GM18502 (cell line): ENCODE data around the gene TOM1L2.
"Not testable (repeated sequence)": the region's sequence is repeated elsewhere in the genome, so short reads cannot be mapped to it uniquely, and the experiment has no call there.

ENCODE experiments used
- ATAC-seq: cut with Tn5 transposase; IDR thresholded peaks from one replicate; pipeline ENCODE4 v1.9.1; 2021; ENCODE audit warnings: mild to moderate bottlenecking; ENCODE audit not compliant: unreplicated experiment, poor library complexity

The TOM1L2 gene

DNA sequence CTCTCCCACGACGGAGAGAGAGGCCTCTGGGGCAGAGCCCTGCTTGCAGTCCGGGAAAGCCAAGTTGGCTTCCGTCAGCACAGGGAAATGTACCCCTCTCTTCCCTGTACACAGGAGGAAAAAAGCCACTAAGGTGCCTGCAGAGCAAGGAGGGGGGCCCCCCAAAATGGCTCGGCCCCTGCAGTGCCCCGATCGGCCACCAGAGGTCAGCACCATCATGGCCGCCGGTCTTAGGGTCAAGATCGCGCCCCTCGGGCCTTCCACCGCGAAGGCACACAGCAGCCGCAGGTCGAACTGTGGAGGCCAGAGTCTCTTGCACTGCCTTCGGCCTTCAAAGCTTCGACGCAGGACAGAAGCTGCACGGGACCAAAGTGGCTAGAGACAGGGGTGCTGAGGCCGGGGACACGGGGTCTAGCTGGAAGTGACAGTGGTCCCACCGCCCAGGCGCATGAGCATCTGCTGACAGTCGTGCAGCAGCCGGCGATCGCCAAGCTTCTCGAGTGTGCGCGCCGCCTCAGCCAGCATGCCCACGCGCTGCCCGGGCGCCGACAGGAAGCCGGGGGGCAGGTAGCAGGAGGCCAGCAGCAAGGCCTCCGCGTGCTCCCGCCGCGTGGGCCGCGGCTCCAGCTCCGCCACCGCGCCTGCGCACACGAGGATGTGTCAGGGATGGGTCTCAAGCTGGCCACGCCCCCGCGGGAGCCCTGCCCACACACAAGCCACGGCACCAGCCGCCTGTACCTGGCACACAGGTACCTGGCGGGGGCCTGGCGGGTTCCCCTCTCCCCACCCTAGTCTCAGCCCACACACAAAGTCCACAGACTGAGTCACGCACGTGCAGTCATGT is 159.8 kb downstream of the TOM1L2 start:
- peak; percentile 40 for ATAC-seq

DNA sequence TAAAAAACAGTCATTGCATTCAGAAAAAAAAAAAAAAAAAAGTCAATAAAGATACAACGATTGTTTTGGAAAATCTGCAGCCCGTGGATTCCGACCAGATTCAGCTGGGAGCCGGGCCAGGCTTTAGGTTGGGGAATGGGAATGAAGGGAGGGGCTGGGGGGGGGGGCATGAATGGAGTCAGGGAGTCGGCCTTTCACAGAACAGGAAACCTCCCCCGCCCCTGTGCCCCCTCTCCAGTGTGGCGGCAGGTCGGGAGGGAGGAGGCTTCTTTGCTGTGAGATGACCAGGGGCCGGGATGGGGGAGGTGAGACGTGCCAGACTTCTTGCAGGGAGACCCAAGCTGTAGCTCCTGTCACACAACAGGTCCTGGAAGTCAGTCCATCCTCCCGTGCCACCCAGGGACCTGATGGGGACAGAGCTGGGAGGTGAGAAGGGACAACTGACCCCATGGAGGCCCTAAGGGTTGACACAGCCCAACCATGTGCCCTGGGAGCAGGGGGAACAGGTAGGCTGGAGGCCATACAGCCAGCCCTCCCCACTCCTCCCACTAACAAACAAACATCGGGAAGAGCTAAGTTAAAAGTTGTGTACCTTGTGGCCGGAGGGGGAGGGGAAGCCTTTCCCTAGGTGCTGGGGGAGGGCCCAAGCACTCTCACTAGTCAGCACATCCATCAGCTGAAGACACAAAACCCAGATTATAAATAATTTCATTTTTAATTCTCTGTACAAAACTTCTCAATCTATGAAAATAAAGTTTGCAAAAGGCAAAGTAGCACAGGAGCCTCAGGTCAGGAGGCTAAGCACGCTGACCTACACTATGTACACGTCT is 160.6 kb downstream of the TOM1L2 start:
- ATAC-seq = no peak

DNA sequence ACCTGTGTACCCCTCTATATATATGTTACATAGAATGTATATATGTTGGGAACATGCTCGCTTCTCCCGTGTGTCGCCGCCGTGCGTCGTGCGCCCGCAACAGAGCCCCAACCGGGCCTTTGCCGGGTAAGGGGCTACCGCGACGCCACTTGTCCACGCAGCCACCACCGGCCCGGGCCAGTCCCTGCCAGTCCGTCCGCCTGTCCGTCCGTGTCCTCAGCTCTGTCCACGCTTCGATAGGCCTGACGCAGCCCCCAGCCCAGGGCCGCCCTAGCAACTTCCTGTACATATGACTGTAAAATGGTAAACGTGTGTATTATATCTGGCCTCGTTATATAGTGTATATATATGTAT is 161.3 kb downstream of the TOM1L2 start:
- ATAC-seq = no peak

DNA sequence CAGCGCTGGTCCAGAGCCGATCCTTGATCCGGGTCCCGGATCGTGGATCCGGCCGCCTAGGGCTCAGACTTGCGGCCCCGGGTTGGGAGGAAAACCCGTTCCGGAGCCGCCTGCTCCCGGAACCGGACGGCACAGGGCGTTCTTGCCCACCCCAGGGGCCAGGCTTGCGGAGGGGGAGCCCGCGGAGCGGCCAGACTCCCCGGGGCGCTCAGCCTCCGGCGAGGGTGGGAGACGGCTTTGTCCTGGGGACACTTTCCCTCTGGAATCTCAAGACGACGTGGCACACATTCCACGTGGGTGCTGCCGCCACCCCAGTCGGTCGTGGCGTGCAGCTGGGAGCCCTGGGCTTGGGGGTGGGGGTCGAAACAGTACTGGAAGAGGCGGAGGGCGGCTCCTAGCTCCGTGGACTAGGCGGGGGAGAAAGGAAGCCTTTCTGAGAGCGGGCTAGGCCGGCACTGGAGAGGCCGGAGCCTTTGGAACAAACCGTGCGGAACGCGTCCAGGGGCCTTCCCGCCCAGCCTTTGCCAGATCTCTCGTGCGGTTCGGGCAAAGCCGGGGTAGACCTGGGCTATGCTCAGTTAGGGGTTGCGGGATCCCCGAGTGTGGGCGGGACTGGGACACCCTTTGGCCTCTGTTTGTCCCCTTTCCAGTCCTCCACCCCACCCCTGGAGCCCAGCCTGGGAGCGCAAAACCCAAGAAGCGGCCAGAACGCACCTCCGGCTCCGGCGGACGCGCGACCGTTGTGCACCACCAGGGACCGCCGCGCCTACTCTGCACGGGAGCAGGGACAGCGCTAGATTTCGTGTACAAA is 161.9 kb downstream of the TOM1L2 start:
- no peak for ATAC-seq

DNA sequence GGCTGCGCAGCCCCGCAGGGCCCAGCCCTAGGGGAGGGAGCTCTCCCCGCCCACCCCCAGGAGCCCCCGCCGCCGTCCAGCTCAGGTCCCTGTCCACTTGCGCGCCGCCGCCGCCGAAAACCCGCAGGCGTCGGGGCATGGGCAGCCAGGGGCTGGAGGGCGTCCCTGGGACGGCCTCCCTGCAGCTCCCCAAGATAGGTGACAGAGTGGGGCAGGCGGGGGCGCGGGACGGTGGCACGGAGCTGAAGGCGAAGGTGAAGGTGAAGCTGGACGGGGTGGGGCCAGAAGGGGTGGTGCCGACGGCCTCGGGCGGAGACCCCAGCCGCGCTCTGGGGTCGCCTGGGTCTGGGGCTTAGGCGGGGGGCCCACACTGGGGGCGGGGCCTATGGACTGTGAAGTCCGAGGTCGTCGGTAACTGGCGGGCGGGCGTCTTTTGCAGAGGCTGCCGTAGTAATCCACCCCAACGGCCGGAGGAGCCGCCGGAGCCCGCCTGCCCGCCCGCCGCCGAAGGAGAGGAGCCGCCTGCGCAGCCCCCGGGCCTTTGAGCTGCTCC is 162.6 kb downstream of the TOM1L2 start:
- no peak for ATAC-seq

DNA sequence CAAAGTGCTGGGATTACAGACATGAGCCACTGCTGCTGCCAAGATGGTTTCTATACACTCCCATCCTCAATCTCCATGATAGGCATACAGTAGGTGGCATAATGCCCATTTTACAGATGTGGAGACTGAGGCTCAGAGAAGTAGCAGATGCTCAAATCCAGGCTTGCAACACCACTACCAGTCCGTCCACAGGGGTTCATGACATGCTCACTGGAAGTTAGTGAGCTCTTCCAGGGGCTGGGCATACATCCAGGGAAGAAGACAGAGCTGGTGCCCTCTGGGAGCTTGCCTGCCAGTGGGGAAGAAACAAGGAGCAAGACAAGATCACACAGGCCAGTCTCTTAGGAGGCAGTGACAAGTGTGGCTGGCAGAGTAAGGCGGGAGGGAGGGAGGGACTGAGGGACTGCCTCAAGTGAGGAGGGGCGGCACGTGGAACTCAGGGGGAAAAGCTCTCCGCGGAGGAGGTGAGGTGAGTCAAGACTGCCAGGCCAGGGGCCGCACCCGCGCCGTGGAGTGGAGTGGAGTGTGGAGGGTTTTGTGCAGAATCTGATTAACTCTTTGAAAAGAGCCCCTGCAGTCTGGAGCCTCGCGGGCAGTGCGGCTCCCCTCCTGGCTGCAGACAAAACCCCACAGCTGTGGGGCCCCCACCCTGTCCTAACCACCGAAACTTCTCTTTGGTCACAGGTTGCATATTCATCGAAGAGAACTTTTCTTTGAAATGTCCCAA is 163.3 kb downstream of the TOM1L2 start:
- peak; percentile 66 for ATAC-seq

DNA sequence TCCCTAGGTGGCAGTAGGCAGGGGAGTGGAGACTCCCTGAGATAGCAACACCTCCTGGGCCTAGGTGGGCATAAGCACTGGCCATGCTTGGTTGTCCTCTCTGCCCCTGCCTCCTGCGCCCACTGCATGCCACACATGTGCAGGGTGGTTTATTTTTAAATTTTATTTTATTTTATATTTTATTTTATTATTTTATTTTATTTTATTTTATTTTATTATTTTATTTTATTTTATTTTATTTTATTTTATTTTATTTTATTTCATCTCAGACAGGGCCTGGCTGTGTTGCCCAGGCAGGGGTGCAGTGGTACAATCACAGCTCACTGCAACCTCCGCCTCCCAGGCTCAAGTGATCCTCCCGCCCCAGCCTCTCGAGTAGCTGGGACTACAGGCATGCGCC is 164.0 kb downstream of the TOM1L2 start:
- not testable (repeated sequence) for ATAC-seq

DNA sequence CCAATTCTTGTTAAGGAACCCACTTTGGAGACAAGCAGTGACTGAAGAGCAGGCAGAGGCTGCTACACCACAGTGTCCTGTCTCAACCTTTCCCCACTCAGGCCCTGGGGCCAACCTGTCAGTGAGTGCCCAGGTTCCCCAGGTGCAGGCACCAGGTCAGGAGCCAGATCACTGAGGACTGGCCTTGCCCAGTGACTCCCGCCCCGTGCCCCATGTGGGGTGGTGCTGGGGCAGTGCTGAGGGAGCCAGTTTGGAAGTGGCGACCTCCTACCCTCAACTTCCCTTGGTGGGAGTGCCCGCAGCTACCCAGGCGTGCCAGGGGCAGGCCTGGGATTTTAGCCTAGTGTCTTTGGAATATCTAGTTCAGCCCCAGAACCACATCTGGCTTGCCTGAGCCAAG is 164.8 kb downstream of the TOM1L2 start:
- no peak for ATAC-seq

DNA sequence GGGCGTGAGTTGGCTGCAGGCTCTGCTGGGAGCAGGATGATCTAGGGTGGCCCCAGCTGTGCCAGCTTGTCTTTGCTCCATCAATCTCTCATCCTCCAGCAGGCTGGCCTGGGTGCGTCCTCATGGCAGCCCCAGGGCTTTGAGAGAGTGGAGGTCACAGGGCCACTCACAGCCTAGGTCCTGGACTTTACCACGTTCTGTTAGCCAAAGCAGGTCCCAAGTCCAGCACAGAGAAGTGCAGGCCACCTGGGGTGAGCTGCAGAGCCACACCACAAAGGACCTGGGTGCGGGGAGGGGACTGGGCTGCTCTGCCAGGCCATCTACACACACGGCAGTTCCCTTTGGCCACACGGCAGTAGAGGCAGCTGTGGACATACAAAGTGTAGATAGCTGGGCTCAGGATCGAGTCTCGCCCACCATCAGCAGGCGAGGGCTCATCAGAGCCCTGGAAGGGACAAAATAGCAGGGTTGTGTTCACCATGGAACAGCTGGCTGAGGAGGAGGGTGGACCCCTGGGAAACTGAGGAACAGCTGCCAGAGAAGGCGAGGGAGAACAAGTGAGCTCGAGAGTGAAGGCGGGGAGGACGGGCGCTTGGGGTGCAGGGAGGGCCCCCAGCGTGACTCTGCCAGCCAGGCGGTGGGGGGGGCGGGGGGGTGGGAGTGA is 165.5 kb downstream of the TOM1L2 start:
- no peak for ATAC-seq

DNA sequence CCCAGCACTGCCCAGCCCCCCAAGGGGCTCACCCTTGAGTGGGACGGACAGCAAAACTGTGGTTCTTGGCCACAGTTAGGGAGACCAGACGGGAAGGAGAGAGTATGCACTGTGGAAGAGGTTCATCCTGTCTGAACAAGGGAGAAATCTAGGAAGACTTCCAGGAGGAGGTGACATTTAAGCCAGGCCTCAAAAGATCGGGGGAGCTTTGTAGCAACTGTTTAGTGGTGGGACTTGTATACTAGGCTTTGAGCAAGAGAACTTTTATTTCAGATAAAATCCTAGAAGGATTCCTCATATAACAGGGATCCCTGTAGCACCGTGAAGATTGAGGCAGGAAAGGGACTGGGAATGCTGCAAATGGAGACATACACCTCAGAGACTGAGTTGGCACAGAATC is 166.2 kb downstream of the TOM1L2 start:
- ATAC-seq = no peak

DNA sequence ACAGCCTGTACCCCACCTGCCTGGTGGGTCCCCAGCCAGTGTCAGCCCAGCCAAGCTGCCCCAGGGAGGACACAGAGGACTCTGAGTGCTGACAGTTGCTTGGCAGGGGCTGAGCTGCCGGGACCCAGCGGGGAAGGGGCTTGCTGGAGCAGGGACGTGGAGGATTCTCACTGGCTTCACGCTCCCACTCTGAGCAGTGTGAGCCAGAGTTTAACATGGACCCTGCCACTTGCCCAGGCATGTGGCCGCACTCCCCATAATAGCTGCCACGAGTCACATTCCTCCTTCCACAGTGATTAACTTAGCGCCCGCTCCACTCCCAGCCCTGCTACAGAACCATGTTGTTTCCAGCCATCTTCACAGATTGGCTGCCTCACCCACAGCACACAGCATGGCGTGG is 166.6 kb downstream of the TOM1L2 start:
- ATAC-seq = no peak

DNA sequence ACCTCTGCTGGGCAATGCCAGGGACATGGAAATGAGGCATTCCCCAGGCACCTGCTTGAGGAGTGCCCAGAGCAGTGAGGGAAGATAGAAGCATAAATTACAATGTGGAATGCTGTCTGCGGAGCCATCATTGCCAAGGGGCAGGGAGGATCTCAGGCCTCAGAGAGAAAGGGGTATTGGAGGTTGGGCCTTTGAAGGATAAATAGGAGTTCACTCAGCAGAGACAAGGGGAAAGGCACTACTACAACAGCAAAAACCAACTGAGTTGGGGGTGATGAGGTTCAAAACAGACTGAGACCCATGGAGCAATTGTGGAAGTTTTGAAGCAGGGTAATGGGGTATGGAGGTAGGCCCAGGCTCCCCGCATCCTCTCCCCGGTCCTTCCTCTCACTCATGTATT is 168.2 kb downstream of the TOM1L2 start:
- no peak for ATAC-seq

DNA sequence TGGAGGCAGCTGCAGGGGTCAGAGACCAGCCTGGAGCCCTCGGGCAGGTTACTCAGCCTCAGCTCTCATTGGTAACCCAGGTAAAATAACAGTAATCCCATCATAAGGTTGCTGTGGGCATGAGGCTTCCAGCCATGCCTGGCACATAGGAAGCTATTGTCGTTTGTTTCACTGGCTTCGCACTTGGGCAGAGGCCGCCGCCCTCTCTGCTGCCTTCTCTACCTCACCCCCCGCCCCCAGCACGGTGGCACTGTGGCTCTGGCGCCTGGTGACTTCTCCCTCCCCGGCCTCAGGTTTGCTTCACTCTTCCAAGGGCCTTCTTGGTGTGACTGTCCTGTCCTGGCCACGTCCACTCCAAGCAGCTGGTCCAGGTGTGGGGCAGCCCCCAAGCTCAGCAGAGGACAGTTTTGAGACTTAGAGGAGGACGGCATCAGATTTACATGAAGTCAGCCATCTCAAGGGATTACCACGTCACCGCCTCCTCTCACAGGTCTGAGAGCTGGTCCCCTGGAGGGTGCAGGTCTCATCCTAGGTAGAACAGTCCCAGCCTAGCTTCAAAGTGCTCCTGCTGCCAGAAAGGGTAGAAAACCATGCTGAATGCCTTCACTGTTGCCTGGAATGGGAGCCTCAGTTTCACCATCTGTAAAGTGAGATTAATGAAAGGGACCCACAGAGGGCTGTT is 170.3 kb downstream of the TOM1L2 start:
- no peak for ATAC-seq

DNA sequence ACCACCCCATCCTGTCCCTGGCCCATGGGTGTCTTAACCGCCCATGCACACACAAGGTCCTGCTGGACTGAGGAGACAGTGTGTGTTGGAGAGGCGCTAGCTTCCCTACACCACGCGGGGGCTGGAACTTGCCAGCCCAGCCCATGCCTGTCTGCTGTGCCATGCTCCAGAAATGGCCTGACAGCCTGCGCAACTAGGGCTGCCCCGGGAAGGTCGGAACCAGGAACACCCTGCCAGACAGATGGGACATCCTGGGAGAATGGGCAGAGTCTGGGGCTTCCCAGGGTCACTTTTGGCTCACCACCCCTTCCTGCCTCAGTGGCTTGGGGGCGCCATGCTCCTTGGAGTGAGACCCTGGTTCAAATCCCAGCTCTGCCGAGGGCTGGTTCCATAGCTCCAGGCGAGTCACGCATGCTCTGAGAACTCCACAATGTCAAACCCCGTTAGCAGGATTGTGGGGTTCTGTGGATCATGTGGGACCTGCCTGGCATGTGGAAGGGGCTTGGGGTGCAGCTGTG is 171.6 kb downstream of the TOM1L2 start:
- no peak for ATAC-seq

DNA sequence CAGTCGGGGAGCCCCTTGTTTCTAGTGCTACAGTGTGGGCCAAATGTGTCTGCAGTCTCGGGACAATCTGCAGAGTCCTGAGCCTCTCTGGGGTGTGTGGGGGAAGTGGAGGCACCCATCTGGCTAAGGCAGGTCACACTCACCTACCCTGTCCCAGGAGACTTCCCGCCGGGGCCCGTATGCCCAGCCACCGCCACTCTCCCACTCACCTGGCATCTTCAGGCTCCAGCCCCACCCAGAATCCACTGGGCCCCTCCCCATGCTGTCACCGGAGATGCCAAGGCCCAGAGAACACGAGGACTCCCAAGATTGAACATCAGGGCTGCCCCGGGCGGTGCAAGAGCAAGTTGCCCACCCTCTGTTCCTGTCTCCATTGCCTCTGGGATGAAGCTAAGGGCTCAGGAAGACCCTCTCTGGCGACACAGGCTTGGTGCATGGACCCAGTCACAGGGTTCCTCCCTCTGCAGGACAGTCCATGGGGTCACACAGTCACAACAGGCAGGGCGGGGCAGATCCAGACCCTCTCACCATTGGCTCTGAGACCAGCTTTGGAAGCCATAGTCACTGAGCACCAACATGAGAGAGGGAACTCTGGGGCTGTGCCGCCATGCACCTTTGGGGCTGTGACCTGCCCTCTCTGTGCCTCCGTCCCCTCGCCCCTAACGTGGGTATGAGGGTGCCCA is 173.5 kb downstream of the TOM1L2 start:
- ATAC-seq = no peak

DNA sequence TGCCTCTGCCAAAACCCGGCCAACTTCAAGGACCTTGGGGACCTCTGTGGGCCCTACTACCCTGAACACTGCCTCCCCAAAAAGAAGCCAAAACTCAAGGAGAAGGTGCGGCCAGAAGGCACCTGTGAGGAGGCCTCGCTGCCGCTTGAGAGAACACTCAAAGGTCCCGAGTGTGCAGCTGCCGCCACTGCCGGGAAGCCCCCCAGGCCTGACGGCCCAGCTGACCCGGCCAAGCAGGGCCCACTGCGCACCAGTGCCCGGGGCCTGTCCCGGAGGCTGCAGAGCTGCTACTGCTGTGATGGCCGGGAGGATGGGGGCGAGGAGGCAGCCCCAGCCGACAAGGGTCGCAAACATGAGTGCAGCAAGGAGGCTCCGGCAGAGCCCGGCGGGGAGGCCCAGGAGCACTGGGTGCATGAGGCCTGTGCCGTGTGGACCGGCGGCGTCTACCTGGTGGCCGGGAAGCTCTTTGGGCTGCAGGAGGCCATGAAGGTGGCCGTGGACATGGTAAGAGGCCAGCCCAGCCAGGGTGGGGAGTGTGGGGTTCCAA is 174.1 kb downstream of the TOM1L2 start:
- no peak for ATAC-seq

DNA sequence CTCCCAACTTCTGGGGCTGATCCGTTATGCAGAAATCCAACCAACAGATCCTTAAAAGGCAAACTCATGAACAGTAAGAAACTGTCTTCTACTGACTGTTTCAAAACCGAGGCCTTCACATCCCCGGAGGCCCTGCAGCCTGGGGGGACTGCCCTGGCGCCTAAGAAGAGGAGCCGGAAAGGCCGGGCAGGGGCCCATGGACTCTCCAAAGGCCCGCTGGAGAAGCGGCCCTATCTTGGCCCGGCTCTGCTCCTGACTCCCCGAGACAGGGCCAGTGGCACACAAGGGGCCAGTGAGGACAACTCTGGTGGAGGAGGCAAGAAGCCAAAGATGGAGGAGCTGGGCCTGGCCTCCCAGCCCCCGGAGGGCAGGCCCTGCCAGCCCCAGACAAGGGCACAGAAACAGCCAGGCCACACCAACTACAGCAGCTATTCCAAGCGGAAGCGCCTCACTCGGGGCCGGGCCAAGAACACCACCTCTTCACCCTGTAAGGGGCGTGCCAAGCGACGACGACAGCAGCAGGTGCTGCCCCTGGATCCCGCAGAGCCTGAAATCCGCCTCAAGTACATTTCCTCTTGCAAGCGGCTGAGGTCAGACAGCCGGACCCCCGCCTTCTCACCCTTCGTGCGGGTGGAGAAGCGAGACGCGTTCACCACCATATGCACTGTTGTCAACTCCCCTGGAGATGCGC is 174.9 kb downstream of the TOM1L2 start:
- ATAC-seq = no peak
